GM21423 (cell line): ENCODE results near the gene BBS1.
"Not testable (repeated sequence)": the region's sequence is repeated elsewhere in the genome, so short reads cannot be mapped to it uniquely, and the experiment has no call there.

Experiments used
- ATAC-seq: cut with Tn5 transposase; IDR thresholded peaks from one replicate; pipeline ENCODE4 v1.9.1; 2021; ENCODE audit warnings: mild to moderate bottlenecking, moderate library complexity; ENCODE audit not compliant: unreplicated experiment

Gene BBS1

GRCh38 chr11:66523611-66524010 lies 13.2 kb downstream of the BBS1 start:
- ATAC-seq, result no peak

- ATAC-seq, result no peak
Measured at GRCh38 chr11:66524304-66525040, 14.0 kb downstream of the BBS1 start.

- ATAC-seq, result no peak
Measured at GRCh38 chr11:66529069-66529468, 18.6 kb downstream of the BBS1 start.

GRCh38 chr11:66529655-66530054 lies 19.2 kb downstream of the BBS1 start:
- no peak for ATAC-seq

- no peak for ATAC-seq
Measured at GRCh38 chr11:66530927-66531709, 20.7 kb downstream of the BBS1 start.

- no peak for ATAC-seq
Measured at GRCh38 chr11:66531841-66532240, 21.4 kb downstream of the BBS1 start.

GRCh38 chr11:66532784-66533183 lies 22.3 kb downstream of the BBS1 start:
- no peak for ATAC-seq

GRCh38 chr11:66539170-66539869 lies 28.9 kb downstream of the BBS1 start:
- ATAC-seq, result no peak

GRCh38 chr11:66539870-66540213 lies 29.4 kb downstream of the BBS1 start:
- no peak for ATAC-seq

- not testable (repeated sequence) for ATAC-seq
Measured at GRCh38 chr11:66540598-66540997, 30.2 kb downstream of the BBS1 start.

- ATAC-seq, result no peak
Measured at GRCh38 chr11:66541892-66542291, 31.5 kb downstream of the BBS1 start.

- ATAC-seq, result no peak
Measured at GRCh38 chr11:66542362-66542761, 31.9 kb downstream of the BBS1 start.

GRCh38 chr11:66543263-66544107 lies 33.0 kb downstream of the BBS1 start:
- ATAC-seq, result peak; percentile 32

GRCh38 chr11:66544952-66545351 lies 34.5 kb downstream of the BBS1 start:
- ATAC-seq, result not testable (repeated sequence)

GRCh38 chr11:66545701-66546367 lies 35.4 kb downstream of the BBS1 start, which contains the start of gene ZDHHC24:
ZDHHC24 (minus strand) TSS chr11:66546048; CDS start chr11:66546003, 45 bp downstream.
- peak; percentile 76 for ATAC-seq

- ATAC-seq, result no peak
Measured at GRCh38 chr11:66546368-66546965, 36.0 kb downstream of the BBS1 start, which contains the start of gene ACTN3. ACTN3 (plus strand) TSS chr11:66546903; CDS start chr11:66546938, 35 bp downstream.

GRCh38 chr11:66546966-66547661 lies 36.7 kb downstream of the BBS1 start:
- ATAC-seq, result no peak

- ATAC-seq, result no peak
Measured at GRCh38 chr11:66547662-66548009, 37.2 kb downstream of the BBS1 start.

GRCh38 chr11:66548041-66548440 lies 37.6 kb downstream of the BBS1 start:
- ATAC-seq, result no peak
